ENCODE data around the gene AOX1. TPM values are rescaled to one million over a fixed set of nuclear protein-coding genes. Genes with fewer than 3 reads are reported as not detected.

AOX1 gene
- total RNA-seq, 1 donor from 2014 or later = 3.6 TPM

DNA sequence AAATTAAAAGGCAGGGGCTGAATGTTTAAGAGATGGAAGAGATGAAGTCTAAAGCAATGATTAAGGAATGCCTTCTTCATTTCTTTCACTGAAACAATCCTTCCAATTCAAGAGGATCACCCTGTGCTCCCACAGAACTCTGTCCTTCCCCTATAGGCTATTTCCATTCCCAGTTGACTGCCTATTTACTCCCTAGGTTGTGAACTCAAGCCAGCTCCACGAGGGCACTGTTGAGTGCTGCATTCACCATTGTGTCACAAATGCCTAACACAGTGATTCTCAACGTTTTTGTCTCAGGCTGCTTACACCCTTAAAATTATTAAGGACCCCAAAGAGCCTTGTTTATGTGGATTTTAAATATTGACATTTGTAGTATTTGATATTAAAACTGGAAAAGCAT, 112.4 kb downstream of the AOX1 start:
- Histone ChIP-seq H3K27ac (replicated peaks) (no peak overlapping the region), H3K4me1 (peaks cover 4% of the 10 kb centered on the region), H3K9me3 (replicated peaks) (no peaks in the 10 kb centered on the region), H3K4me3 (no peak overlapping the region), H3K27me3 (ENCODE audit: low read depth) (no peaks in the 10 kb centered on the region), H3K36me3 (no peaks in the 10 kb centered on the region)
- intact Hi-C loops (cut with micrococcal nuclease) = loop anchor here (10.0 kb wide), 1 partner anchor 723 kb away; no protein-coding TSS in a partner anchor
- TF ChIP-seq, protein P1, sequence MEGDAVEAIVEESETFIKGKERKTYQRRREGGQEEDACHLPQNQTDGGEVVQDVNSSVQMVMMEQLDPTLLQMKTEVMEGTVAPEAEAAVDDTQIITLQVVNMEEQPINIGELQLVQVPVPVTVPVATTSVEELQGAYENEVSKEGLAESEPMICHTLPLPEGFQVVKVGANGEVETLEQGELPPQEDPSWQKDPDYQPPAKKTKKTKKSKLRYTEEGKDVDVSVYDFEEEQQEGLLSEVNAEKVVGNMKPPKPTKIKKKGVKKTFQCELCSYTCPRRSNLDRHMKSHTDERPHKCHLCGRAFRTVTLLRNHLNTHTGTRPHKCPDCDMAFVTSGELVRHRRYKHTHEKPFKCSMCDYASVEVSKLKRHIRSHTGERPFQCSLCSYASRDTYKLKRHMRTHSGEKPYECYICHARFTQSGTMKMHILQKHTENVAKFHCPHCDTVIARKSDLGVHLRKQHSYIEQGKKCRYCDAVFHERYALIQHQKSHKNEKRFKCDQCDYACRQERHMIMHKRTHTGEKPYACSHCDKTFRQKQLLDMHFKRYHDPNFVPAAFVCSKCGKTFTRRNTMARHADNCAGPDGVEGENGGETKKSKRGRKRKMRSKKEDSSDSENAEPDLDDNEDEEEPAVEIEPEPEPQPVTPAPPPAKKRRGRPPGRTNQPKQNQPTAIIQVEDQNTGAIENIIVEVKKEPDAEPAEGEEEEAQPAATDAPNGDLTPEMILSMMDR (IDR thresholded peaks at IDR 0.05; ENCODE audit: borderline replicate concordance) = no peak
- DNase-seq = no peak

DNA sequence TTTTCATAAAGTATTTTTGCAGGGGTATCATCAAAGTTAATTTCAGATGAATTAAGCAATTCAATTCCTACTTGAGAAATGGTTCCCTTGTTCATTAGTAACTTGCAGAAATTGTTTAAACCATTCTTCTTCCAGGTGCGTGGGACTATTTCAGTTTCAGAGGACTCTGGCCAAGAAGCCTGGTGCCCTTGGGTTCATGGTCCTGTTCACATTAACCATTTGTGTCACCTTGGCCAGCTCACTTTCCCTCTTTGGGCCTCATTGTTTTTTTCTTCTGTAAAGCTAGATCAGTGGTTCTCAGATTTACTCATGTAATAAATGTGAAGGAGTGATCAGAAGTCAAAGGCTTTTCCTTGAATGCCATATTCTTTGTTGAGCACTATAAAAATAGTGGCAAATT, 113.5 kb downstream of the AOX1 start:
- Histone ChIP-seq H3K27ac (replicated peaks) (no peak overlapping the region), H3K27me3 (ENCODE audit: low read depth) (no peaks in the 10 kb centered on the region), H3K4me3 (no peak overlapping the region), H3K36me3 (no peaks in the 10 kb centered on the region), H3K4me1 (peaks cover 4% of the 10 kb centered on the region), H3K9me3 (replicated peaks) (no peaks in the 10 kb centered on the region)
- TF ChIP-seq, protein P1 (IDR thresholded peaks at IDR 0.05; ENCODE audit: borderline replicate concordance) = no peak
- DNase-seq = no peak
- intact Hi-C loops (cut with micrococcal nuclease) = loop anchor here (10.0 kb wide), 1 partner anchor 725 kb away; no protein-coding TSS in a partner anchor

DNA sequence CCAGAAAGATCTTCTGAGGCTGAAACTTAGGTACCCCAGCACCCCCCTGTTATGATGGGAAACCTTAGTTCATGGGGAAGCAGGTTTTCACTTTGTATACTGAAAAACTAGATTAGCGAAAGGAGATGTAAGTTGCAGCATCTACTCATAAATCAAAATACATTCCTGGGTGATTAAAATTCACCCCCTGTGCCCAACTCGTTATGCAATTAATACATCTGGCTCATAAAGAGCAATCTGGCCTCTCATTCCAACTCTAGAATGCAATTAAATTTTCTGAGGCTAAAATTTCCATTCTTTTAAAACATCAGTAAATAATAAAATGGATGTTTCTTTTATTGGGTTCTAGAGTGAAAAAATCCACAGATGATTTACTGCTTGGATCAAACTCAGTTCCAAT, 115.0 kb downstream of the AOX1 start:
- DNase-seq = no peak

DNA sequence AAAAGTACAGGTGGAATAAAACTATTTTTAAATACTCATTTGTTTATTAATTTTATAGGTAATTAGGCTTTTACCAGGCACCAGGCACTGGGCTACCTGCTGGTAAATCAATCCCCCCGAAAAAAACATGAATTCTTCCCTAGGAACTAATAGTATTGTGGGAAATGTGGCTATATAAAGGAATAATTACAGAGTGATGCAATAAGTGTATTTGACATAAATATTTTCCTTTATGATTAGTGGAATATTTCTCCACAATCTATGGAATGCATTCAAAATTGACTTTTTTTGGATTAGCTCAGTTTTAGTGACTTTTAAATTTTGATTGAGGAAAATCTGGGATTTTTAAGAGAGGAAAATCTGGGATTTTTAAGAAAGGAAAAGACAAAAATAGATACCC, 116.2 kb downstream of the AOX1 start:
- intact Hi-C loops (cut with micrococcal nuclease) = loop anchor here (5.0 kb wide), 1 partner anchor 125 kb away; no protein-coding TSS in a partner anchor
- TF ChIP-seq, protein P1 (IDR thresholded peaks at IDR 0.05; ENCODE audit: borderline replicate concordance) = no peak
- Histone ChIP-seq H3K27ac (replicated peaks) (no peak overlapping the region), H3K36me3 (no peaks in the 10 kb centered on the region), H3K4me1 (peaks cover 8% of the 10 kb centered on the region), H3K4me3 (no peak overlapping the region), H3K27me3 (ENCODE audit: low read depth) (no peaks in the 10 kb centered on the region), H3K9me3 (replicated peaks) (no peaks in the 10 kb centered on the region)
- no peak for DNase-seq

More for the DNA sequence above, 115.0 kb downstream of the AOX1 start:
- Histone ChIP-seq H3K36me3 (no peaks in the 10 kb centered on the region), H3K27ac (replicated peaks) (no peak overlapping the region), H3K4me3 (no peak overlapping the region), H3K27me3 (ENCODE audit: low read depth) (no peaks in the 10 kb centered on the region), H3K9me3 (replicated peaks) (no peaks in the 10 kb centered on the region), H3K4me1 (peaks cover 8% of the 10 kb centered on the region)
- TF ChIP-seq, protein P1 (IDR thresholded peaks at IDR 0.05; ENCODE audit: borderline replicate concordance) = no peak
- intact Hi-C loops (cut with micrococcal nuclease) = loop anchor here (5.0 kb wide), 1 partner anchor 124 kb away; no protein-coding TSS in a partner anchor

DNA sequence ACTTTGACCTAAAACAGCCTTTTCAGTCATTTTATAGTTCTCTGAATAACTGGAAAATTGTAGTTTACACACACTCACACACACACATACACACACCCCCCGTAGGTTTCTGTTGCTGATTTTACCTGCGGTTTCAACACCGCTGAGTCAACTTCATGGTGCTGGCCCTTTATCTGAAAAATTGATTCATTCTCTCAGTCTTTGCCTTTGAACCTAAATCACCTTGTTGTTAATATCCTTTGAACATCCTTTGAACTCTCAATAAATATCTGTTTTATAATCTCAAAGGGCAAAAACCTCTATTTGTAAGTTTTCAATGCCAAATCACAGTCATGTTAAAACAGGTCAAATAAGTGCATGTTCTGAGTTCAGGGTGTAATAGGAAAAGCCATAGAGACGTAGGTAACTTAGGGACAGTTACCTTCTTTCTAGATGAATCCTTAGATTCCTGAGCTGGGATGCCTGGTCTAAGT, 116.9 kb downstream of the AOX1 start:
- intact Hi-C loops (cut with micrococcal nuclease) = loop anchor here (5.0 kb wide), 1 partner anchor 125 kb away; no protein-coding TSS in a partner anchor
- H3K27me3 ChIP-seq (ENCODE audit: low read depth) = no peaks in the 10 kb centered on the region
- H3K27ac ChIP-seq (replicated peaks) = no peak overlapping the region
- H3K36me3 ChIP-seq = no peaks in the 10 kb centered on the region
- H3K4me1 ChIP-seq = peaks cover 8% of the 10 kb centered on the region
- no peaks in the 10 kb centered on the region for H3K9me3 ChIP-seq (replicated peaks)
- TF ChIP-seq, protein P1 (IDR thresholded peaks at IDR 0.05; ENCODE audit: borderline replicate concordance) = no peak
- no peak for DNase-seq
- no peak overlapping the region for H3K4me3 ChIP-seq
